GM23248 (cell line): ENCODE results near the gene BAHD1. TPM values are rescaled to one million over a fixed set of nuclear protein-coding genes. Genes with fewer than 3 reads are reported as not detected.

Experiments
- DNase-seq: peaks from one replicate; pipeline ENCODE4 v3.0.0-alpha.2; 2015
- H2AFZ ChIP-seq: fragments of 200-600 bp; sonication (generic); 2 replicates; pipeline ENCODE4 v1.6.1; 2016; ENCODE audit warnings: antibody characterized with exemption
- H3F3A ChIP-seq: fragments of 200-600 bp; sonication (generic); 2 replicates; pipeline ENCODE4 v1.6.1; 2016; ENCODE audit warnings: mild to moderate bottlenecking, antibody characterized with exemption, mixed run types; ENCODE audit not compliant: insufficient read depth
- H3K27ac ChIP-seq: fragments of 200-600 bp; sonication (generic); 2 replicates; pipeline ENCODE4 v1.5.1; 2016; ENCODE audit warnings: mild to moderate bottlenecking
- H3K27me3 ChIP-seq: fragments of 200-600 bp; sonication (generic); replicated peaks from 2 replicates; pipeline ENCODE4 v1.6.1; 2016; ENCODE audit warnings: mild to moderate bottlenecking; ENCODE audit not compliant: insufficient read depth
- H3K36me3 ChIP-seq: fragments of 200-600 bp; sonication (generic); 2 replicates; pipeline ENCODE4 v1.6.1; 2016; ENCODE audit warnings: low read depth, mild to moderate bottlenecking
- H3K4me1 ChIP-seq: fragments of 200-600 bp; sonication (generic); 2 replicates; pipeline ENCODE4 v1.6.1; 2016; ENCODE audit warnings: mild to moderate bottlenecking; ENCODE audit not compliant: insufficient read depth
- H3K4me2 ChIP-seq: fragments of 200-600 bp; sonication (generic); one replicate; pipeline ENCODE4 v1.6.1; 2016; ENCODE audit warnings: mild to moderate bottlenecking; ENCODE audit not compliant: unreplicated experiment
- H3K4me3 ChIP-seq: fragments of 200-600 bp; sonication (generic); 2 replicates; pipeline ENCODE4 v1.5.1; 2016; ENCODE audit warnings: mild to moderate bottlenecking
- H3K79me2 ChIP-seq: fragments of 200-600 bp; sonication (generic); 2 replicates; pipeline ENCODE4 v1.6.1; 2016; ENCODE audit warnings: mild to moderate bottlenecking; ENCODE audit not compliant: insufficient read depth
- H3K9ac ChIP-seq: fragments of 200-600 bp; sonication (generic); 2 replicates; pipeline ENCODE4 v1.6.1; 2016; ENCODE audit warnings: mild to moderate bottlenecking
- H3K9me2 ChIP-seq: fragments of 200-600 bp; sonication (generic); 2 replicates; pipeline ENCODE4 v1.6.1; 2016; ENCODE audit warnings: mixed run types, mild to moderate bottlenecking, moderate library complexity; ENCODE audit not compliant: insufficient read depth
- H3K9me3 ChIP-seq: fragments of 200-600 bp; sonication (generic); one replicate; pipeline ENCODE4 v1.6.1; 2017; ENCODE audit warnings: low read depth
- H4K20me1 ChIP-seq: fragments of 200-600 bp; sonication (generic); 2 replicates; pipeline ENCODE4 v1.6.0; 2016; ENCODE audit not compliant: insufficient read depth
- EZH2 ChIP-seq: fragments of 200-600 bp; sonication (generic); IDR thresholded peaks from 2 replicates; pipeline ENCODE4 v1.6.1; 2018; ENCODE audit warnings: antibody characterized with exemption, mild to moderate bottlenecking; ENCODE audit not compliant: insufficient read depth, poor library complexity, severe bottlenecking
- EZH2phosphoT487 ChIP-seq: fragments of 200-600 bp; sonication (generic); IDR thresholded peaks from 2 replicates; pipeline ENCODE4 v1.6.1; 2018; ENCODE audit warnings: antibody characterized with exemption, moderate library complexity, mild to moderate bottlenecking, low read depth; ENCODE audit not compliant: insufficient read depth
- WGBS, 2 experiments: methylation state at CpG; one replicate each; pipeline ENCODE4 v1.1.6; 2015 to 2017; ENCODE audit warnings: low lambda C conversion rate in 2 of 2, low coverage in 1 of 2; ENCODE audit errors: missing lambda C conversion rate in 2 of 2; 5-methylcytosine and 5-hydroxymethylcytosine counted together
- in situ Hi-C: fragments of 300-500 bp; cut with MboI; formaldehyde crosslinking; loops from 2 replicates; pipeline ENCODE4 v1.15.0; 2020
- polyA plus RNA-seq: library from polyadenylated mRNA; unstranded; fragments of >200 nt; fragmentation: Nextera tagmentation; extraction: Ambion mirVana; gene quantifications from 2 replicates; pipeline ENCODE4 v1.2.1, GENCODE V29; 2016
- total RNA-seq: library from RNA; depleted of rRNA; stranded (reverse); fragments of >200 nt; shearing (Covaris generic); gene quantifications from 2 replicates; pipeline ENCODE4 v1.2.3, GENCODE V29; 2014; rRNA removed

Gene BAHD1
- total RNA-seq (10.3 and 22.0 TPM in 2 replicates), polyA plus RNA-seq (2.0 and 2.3 TPM in 2 replicates)

DNA sequence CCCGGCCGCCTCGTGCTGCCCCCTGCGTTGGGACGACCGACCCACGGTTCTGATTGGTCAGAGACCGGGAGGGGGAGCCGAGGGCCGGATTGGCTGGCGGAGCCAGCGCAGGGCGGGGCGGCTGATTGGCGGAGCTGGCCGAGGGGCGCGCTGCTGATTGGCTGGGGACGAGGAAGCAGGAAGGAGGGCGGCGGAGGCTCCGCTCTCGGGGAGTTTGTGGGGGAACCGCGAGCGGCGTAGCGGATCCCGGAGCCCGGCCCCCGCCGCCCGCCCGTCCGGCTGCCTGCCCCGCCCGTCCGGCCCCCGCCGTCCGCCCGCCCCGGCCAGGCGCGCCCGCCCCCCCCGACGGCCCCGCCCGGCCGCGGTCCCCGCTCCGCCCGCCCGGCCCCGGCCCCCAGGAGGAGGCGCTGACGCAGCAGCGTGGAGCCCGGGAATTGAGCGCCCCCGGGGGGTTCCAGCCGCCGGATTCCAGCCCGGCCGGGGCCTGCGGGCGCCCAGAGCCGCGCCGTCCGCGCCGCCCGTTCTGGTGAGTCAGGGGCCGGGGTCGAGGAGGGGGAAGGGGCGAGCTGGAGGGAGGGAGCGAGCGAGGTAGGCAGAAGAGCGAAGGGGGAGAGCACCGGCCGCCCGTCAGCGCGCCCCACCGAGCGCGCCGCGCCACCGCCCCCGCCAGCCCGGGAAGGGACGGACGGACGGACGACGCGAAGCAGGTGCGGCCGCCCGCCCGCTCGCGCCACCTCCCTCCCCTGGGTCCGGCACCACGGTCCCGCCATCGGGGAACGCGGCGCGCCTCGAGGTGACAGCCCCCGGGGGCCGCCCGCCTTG, at the start of gene BAHD1:
TSS of gene BAHD1 (plus strand) at position 211 of the 822 bp plus-strand sequence. CDS start 17,512 bp downstream, outside the sequence.
- peak within 1 kb of the TSS; percentile 78 for H3K9ac ChIP-seq
- in situ Hi-C loops = no loop called here
- H3K4me2 ChIP-seq = peak within 1 kb of the TSS; percentile 99
- H3K9me2 ChIP-seq = no peaks in the 10 kb centered on the region
- peaks cover 23% of the 10 kb centered on the region for H3K4me1 ChIP-seq
- H3K27ac ChIP-seq = no peak within 1 kb of the TSS
- peak within 1 kb of the TSS; percentile 80 for H2AFZ ChIP-seq
- H3K79me2 ChIP-seq = peaks cover 37% of the 10 kb centered on the region
- H3K36me3 ChIP-seq = no peaks in the 10 kb centered on the region
- H3F3A ChIP-seq = peaks cover 31% of the 10 kb centered on the region
- WGBS, 2 experiments = 1% methylated on average over 12 to 66 of the region's 119 CpGs
- TF ChIP-seq EZH2 = no peak
- no peak for TF ChIP-seq EZH2phosphoT487
- H3K9me3 ChIP-seq = no peaks in the 10 kb centered on the region
- peaks cover 16% of the 10 kb centered on the region for H3K27me3 ChIP-seq
- DNase-seq = peak; percentile 97
- peak within 1 kb of the TSS; percentile 88 for H3K4me3 ChIP-seq
- H4K20me1 ChIP-seq = no peaks in the 10 kb centered on the region

DNA sequence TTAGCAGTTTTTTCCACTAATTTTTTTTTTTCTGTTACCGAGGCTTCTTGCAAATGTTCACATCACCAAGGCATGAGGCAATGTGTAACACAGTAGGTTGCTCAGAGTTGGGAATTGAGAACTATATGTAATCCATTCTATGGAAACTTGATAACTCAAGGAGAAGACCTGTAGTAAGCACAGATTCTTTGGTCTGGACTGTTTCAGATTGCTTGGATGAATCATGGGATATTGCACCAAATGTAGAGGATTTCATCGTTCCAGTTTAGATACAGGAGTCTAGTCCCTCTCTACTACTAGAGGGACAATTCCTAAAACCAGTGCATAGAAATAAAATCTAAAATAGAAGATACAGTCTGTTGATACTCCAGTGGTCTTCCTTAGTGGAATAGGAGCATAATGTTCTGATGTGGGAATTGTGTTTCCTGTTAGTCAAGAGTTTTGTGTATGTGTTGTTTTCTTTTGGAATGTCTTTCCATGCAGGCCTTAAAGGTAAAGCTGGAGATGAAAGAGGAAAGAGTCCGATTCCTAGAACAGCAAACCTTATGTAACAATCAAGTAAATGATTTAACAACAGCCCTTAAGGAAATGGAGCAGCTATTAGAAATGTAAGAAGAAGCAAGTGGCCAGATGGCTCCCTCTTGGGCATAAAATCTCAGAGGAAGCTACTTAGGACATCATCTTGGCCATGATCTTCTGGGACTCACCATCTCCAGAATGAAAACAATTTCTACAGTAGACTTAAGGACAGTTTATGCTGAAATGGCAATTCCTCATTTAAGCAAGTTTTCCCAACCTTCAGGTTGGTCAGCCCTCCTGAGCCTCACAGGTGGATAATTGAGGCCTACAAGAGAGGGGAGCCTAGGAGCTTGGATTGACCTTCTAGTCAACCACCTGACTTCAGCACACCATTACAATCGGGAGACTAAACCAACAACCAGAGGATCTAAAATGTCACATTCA, 47.5 kb upstream of the BAHD1 start:
- in situ Hi-C loops = no loop called here
- H3K4me1 ChIP-seq = 0 out of 2 replicates have a peak, but pooled peaks cover 4% of the 10 kb centered on the region
- H3K36me3 ChIP-seq = peaks cover 47% of the 10 kb centered on the region
- no peak for TF ChIP-seq EZH2phosphoT487
- no peak for TF ChIP-seq EZH2
- WGBS, 2 experiments = 91 to 94% methylated on average over 4 of the region's 4 CpGs
- no peak overlapping the region for H3K4me2 ChIP-seq
- no peaks in the 10 kb centered on the region for H4K20me1 ChIP-seq
- no peaks in the 10 kb centered on the region for H3K9me3 ChIP-seq
- H3K79me2 ChIP-seq = no peaks in the 10 kb centered on the region
- H3F3A ChIP-seq = peaks cover 12% of the 10 kb centered on the region; the same call in 1 of the 2 replicates
- no peak overlapping the region for H3K4me3 ChIP-seq
- peak overlapping the region; percentile 13; the same call in 1 of the 2 replicates for H3K9ac ChIP-seq
- H3K27ac ChIP-seq = peak overlapping the region; percentile 57
- H3K27me3 ChIP-seq = no peaks in the 10 kb centered on the region
- H2AFZ ChIP-seq = no peak overlapping the region
- no peaks in the 10 kb centered on the region for H3K9me2 ChIP-seq
- DNase-seq = peak; percentile 46

DNA sequence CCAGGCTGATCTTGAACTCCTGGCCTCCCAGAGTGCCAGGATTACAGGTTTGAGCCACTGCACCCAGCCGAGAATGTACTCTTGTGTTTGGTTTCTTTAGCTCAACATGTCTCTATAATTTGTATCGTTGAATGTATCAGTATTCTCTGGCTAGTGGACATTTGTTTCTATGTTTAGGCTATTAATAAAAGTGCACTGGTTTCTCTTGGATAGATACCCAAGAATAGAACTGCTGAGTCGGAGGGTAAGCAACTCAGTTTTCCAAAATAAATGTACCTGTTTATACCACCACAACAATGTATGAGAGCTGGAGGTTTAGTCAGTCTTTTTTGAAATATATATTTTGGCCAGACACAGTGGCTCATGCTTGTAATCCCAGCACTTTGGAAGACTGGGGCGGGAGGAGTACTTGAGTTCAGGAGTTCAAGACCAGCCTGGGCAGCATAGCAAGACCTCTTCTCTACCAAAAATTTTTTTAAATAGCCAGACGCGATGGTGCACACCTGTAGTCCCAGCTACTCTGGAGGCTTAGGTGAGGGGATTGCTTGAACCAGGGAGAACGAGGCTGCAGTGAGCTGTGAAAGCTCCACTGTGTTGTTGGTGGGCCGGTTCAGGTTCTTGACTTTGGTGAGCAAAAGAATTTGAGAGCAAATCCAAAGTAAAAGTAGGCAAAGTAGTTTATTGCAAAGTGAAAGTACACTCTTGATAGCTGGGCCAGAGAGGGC, 42.9 kb upstream of the BAHD1 start:
- Histone ChIP-seq H3K27me3 (no peaks in the 10 kb centered on the region), H4K20me1 (no peaks in the 10 kb centered on the region), H3K79me2 (no peaks in the 10 kb centered on the region), H3K4me2 (no peak overlapping the region), H3K27ac (no peak overlapping the region), H3K9ac (no peak overlapping the region), H3F3A (no peaks in the 10 kb centered on the region), H3K9me3 (no peaks in the 10 kb centered on the region), H3K9me2 (no peaks in the 10 kb centered on the region), H3K36me3 (peaks cover 10% of the 10 kb centered on the region; the same call in 1 of the 2 replicates), H3K4me3 (no peak overlapping the region), H3K4me1 (no peaks in the 10 kb centered on the region), H2AFZ (no peak overlapping the region)
- in situ Hi-C loops = no loop called here
- TF ChIP-seq EZH2phosphoT487 = no peak
- TF ChIP-seq EZH2 = no peak
- DNase-seq = no peak
- 90 to 92% methylated on average over 8 of the region's 8 CpGs for WGBS, 2 experiments

DNA sequence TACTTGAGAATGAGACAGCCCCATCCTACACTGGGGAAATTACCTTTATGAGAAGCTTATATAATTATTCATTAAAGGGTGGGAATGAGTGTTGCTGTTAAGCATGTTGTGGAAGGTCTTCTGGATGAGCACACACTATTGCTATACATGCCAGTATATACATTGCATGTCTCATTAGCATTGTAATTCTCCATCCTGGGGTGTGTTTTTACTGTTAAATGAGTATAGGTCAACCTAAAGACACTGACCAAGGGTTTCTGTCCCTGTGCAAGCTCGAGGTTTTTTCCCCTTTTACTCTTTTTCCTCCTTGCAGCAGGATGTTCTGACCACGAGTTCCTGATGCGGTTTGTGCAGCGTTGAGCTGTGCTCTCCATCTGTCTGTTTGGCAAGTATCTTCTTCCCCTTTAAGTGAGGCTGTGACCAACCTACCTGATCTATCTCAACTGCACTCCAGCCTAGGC, 42.3 kb upstream of the BAHD1 start:
- no peak for TF ChIP-seq EZH2
- no peak for TF ChIP-seq EZH2phosphoT487
- Histone ChIP-seq H3K9me2 (no peaks in the 10 kb centered on the region), H3K27me3 (no peaks in the 10 kb centered on the region), H3K4me2 (no peak overlapping the region), H3K79me2 (no peaks in the 10 kb centered on the region), H4K20me1 (no peaks in the 10 kb centered on the region), H3K9me3 (no peaks in the 10 kb centered on the region), H3K4me3 (no peak overlapping the region), H3F3A (no peaks in the 10 kb centered on the region), H3K27ac (no peak overlapping the region), H3K36me3 (peaks cover 6% of the 10 kb centered on the region; the same call in 1 of the 2 replicates), H3K9ac (no peak overlapping the region), H2AFZ (no peak overlapping the region), H3K4me1 (no peaks in the 10 kb centered on the region)
- in situ Hi-C loops = no loop called here
- WGBS, 2 experiments = 31 to 47% methylated on average over 4 of the region's 4 CpGs
- no peak for DNase-seq
